Measurements from ENCODE around the gene CFAP46.

CFAP46 gene

GRCh38 chr10:132879408-132880127, 62.8 kb downstream of the CFAP46 start:
- no peak for DNase-seq (ENCODE audit: low read depth)

DNA sequence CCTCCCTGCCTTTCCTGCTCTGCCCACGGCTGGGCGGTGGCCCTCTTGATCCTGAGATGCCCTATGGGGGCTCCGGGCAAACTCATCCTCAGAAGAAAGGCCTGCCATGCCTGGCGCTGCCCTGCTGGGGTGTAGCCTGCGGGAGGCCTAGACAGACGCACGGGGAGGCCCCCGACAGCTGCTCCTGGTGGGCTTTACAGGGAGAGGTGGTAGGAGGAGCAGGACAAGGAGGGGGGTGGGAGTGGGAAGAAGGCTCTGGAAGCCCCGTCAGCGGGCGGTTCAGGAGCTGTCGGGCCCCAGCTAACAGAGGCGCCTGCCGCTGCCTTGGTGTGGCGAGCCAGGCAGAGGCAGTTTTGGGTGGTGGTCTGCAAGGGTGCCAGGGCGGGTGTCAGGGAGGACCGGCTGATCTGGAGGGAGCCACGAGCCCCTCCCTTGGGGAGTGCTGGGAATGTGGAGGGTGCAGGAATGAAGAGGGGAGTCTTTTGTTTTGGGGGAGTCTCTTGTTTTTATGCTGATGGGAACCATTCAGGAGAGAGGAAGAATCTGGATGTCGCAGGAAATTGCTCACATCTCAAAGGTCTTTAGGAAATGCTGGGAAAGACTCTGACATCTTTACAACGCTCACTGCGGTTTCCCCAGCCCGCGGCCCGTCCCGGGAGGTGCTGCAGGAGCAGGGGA, 63.5 kb downstream of the CFAP46 start:
- DNase-seq (ENCODE audit: low read depth): no peak

GRCh38 chr10:132878091-132878729, 64.2 kb downstream of the CFAP46 start:
- no peak for DNase-seq (ENCODE audit: low read depth)

DNA sequence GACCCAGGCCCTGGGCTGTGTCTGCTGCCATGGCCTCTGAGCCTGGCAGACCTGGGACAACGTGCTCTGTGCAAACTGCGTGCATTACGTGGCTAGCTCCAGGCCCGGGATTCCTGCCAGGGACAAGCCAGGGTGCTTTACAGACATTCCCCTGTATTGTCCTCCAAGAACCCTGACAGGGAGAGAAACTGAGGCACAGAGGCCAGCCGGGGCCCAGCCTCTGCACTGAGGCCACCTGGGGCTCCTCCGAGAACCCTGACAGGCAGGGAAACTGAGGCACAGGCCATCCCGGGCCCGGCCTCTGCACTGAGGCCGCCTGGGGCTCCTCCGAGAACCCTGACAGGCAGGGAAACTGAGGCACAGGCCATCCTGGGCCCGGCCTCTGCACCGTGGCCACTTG, 64.9 kb downstream of the CFAP46 start:
- no peak for DNase-seq (ENCODE audit: low read depth)

GRCh38 chr10:132876993-132877431, 65.4 kb downstream of the CFAP46 start:
- DNase-seq (ENCODE audit: low read depth): no peak

GRCh38 chr10:132876131-132876860, 66.1 kb downstream of the CFAP46 start:
- DNase-seq (ENCODE audit: low read depth): no peak

DNA sequence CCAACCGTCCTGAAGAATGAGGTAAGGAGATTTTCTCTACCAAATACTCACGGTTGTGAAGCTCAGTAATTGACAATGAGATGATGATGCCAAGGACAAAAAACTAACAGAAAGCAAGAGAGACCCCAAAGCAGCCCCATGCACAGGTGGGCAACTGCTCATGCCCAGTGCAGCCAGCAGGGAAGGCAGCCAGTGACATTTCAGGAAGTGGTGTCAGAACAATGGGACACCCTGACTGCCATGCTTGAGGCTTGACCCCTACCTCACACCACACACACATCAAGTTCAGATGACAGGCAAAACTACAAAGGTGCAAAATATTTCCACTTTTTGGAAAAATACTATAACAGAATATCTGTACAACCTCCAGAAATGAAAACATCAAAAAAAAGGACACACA, 66.9 kb downstream of the CFAP46 start:
- DNase-seq (ENCODE audit: low read depth): no peak

GRCh38 chr10:132873395-132873794, 69.0 kb downstream of the CFAP46 start:
- DNase-seq (ENCODE audit: low read depth): no peak

DNA sequence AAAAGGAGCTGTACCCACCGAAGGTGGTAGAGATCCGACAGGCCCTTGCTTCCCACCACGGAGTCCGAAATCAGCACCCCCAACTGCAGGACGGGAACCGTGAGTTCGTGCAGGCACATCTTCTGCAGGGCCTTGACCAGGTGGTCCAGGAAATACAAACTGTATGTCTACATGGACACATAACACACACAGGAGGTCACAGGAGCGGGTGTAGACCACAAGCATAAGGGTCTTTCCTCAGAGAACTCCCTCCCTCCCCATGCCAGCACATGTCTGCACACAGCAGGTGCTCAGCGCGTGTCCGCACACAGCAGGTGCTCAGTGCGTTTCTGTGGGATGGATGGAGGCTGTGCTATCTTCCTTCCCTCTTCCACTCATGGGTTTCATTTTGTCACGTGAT, 69.7 kb downstream of the CFAP46 start:
- DNase-seq (ENCODE audit: low read depth): no peak

DNA sequence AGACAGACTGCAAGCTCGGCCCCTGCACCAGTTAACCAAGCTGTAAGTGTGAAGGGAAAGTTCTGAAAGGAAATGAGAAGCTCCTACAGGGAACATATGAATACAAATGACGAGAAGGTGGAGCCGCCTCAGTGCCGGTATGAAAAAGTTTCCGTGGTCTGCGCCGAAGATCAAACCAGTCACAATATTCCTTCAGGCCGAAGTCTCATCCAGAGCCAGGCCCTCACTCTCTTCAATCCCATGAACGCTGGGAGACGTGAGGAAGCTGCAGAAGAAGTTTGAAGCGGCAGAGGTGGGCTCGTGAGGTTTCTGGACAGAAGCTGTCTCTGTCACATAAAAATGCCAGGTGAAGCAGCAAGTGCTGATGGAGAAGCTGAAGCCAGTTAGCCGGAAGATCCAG, 71.9 kb downstream of the CFAP46 start:
- DNase-seq (ENCODE audit: low read depth): no peak

- no peak for DNase-seq (ENCODE audit: low read depth)
Measured at GRCh38 chr10:132869621-132870020, 72.7 kb downstream of the CFAP46 start.

GRCh38 chr10:132868995-132869394, 73.4 kb downstream of the CFAP46 start:
- no peak for DNase-seq (ENCODE audit: low read depth)

GRCh38 chr10:132867801-132868644, 74.3 kb downstream of the CFAP46 start:
- no peak for DNase-seq (ENCODE audit: low read depth)

DNA sequence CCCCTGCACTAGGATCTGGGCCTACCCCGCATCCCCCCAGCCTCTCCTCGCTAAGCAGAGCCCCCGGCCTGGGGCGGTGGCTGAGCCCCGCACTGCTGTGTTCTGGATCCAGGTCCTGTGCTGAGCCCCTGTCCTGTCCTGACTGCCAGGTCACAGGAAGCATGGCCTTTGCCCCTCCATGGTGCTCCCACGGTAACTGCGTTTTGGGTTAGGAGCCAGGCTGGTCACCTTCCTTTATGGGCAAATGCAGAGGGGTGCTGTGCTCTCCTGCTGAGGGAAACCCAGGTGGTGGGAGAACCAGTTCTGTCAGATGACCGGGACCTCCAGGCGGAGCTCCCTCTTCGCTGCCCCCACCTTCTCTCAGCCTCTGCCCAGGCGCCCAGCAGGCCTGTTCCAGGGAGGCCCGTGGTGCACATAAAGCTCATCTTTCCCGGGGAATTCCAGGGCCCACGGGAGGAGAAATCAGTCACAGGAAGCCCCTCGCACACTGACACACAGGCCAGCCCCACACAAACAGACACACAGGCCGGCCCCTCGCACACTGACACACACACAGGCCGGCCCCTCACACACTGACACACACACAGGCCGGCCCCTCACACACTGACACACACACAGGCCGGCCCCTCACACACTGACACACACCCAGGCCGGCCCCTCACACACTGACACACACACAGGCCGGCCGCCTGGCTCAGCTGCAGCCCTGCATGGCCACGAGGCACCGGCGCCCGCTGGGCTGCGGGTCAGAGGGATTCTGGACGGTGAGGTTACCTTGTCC, 75.6 kb downstream of the CFAP46 start:
- no peak for DNase-seq (ENCODE audit: low read depth)

GRCh38 chr10:132865851-132866600, 76.3 kb downstream of the CFAP46 start:
- DNase-seq (ENCODE audit: low read depth): no peak

GRCh38 chr10:132865171-132865631, 77.2 kb downstream of the CFAP46 start:
- no peak for DNase-seq (ENCODE audit: low read depth)

DNA sequence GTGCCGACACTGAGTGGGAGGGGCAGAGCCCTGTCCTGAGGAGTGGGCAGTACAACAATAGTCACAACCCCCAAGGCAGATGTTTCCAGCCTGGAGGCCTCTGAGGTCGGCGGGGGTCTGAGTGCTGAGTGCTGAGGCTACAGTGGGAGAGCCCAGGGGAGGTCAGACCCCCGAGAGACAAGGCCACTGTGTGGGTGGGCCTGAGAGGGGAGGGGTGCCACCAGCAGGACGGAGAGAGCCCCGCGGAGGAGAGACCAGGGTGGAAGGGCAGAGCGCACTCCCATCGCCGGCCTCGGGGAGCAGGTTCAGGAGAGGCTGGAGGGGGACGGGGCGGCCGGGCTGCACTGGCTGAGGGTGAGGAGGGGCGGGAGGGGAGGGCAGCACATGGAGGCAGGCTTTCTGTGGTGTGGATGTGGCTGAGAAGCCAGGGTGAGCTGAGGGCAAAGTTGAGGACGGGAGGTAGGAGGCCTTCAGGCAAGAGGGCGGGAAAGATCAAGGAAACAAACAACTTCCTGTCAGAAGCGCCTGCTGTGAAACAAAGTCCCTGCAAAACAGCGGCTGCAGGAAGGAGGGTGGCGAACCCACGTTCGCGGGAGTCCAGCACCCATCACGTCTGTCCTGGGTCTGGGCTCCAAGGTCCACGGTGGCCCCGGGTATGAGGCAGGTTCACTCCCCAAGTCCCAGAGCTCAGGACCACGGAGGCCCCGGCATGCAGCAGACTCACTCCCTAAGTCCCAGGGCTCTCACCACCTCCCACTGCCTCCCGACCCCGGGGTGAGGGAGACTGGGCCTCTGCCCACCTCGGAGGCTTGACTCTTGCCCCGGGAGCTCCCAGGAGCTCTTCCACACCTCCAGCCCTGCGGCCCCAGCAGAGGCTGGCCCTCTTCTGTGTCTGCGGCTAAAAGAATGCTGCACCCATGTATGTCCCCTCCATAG, 79.6 kb downstream of the CFAP46 start:
- no peak for DNase-seq (ENCODE audit: low read depth)

DNA sequence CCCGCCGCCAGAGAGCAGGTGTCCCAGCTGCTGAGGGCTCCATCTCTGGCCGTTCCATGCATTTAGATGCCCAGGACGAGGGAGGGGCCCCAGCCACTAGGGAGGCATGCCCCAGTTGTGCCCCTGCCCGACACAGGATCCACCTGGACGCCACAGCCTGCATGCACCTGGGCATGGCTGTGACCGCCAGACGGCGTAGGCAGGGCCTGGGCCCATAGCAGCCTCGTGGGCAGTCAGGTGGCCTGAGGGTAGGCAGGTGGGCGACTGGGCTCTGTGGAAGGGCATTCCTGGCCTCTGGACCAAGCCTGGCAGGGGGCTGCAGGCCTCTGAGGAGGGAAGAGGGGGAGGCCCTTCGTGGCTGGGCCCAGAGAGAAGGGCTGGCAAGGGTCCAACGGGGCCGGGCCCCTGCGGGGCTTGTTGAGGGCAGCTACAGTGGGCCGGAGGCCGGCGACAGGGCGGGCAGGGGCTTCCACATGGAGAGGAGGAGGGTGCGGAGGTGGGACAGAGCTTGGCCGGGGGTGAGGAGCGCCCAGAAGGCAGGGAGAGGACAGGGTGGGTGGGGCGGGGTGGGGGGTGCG, 80.4 kb downstream of the CFAP46 start:
- no peak for DNase-seq (ENCODE audit: low read depth)

Measured in fibroblast of gingiva (primary cell).